HG03558 (cell line): ENCODE results near the gene GHDC.
"Not testable (repeated sequence)": the region's sequence is repeated elsewhere in the genome, so short reads cannot be mapped to it uniquely, and the experiment has no call there.

Source experiments
- ATAC-seq: cut with Tn5 transposase; IDR thresholded peaks from one replicate; pipeline ENCODE4 v1.9.1; 2021; ENCODE audit warnings: moderate number of reproducible peaks; ENCODE audit not compliant: unreplicated experiment; ENCODE audit errors: extremely low read depth

The GHDC gene, protein sequence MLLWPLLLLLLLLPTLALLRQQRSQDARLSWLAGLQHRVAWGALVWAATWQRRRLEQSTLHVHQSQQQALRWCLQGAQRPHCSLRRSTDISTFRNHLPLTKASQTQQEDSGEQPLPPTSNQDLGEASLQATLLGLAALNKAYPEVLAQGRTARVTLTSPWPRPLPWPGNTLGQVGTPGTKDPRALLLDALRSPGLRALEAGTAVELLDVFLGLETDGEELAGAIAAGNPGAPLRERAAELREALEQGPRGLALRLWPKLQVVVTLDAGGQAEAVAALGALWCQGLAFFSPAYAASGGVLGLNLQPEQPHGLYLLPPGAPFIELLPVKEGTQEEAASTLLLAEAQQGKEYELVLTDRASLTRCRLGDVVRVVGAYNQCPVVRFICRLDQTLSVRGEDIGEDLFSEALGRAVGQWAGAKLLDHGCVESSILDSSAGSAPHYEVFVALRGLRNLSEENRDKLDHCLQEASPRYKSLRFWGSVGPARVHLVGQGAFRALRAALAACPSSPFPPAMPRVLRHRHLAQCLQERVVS

DNA sequence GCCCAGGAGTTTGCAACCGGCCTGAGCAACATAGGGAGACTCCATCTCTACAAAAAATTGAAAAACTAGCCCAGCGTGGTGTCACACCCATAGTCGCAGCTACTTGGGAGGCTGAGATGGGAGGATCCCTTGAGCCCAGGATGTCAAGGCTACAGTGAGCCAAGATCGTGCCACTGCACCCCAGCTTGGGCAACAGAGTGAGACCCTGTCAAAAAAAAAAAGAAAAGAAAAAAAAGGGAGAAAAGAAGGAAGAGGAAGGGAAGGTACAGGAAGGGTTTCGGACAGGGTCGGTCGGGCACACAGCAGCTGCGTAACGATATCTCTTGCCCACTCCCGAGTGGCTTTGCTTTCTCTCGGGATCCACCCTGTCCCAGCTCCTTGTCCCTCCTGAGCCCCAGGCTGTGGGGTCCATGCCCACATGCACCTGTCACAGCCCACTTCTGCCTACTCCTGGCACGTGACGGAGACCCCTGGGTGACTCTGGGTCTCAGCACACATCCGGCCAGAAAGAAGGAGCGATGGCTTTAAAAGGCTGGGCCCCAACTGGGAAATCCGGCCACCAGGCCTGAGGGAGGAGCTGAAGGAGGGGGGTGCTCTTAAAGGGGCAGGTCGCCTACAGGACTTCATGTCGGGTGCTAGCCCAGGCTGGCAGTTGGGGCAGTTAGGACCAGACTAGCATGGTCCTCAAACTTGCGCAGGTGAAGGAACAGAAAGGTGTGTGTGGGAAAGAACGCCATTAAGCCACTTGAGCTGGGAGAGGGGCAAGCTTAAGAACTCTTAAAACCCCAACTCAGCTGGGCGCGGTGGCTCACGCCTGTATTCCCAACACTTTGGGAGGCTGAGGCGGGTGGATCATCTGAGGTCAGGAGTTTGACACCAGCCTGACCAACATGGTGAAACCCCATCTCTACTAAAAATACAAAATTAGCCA, at the start of gene GHDC:
Gene GHDC, minus strand, starts transcription at position 526 of the 931 bp plus-strand sequence. CDS start 913 bp downstream, outside the sequence.
- ATAC-seq, result peak; percentile 70

DNA sequence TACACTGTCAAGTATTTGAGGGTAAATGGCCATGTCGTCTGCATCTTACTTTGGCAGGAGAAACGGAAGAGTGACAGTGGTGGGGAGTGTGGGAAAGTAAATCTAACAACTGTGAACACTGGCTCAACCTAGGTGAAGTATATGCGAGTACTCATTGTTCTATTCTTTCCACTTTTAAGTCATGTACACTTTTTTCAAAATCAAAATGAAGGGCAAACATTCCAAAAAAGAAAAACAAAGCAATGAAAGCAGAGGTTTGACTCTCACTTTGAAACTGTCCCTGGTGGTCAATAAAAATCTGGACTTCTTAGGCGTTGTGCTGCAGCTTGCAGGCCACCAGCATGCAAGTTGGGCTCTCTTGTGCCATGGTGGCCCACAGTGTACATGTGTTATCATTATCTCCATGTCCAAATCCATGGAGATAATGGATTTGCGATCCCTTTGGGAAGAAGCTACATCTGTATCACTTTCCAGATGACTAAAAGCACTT, 49.2 kb upstream of the GHDC start:
- ATAC-seq, result no peak

DNA sequence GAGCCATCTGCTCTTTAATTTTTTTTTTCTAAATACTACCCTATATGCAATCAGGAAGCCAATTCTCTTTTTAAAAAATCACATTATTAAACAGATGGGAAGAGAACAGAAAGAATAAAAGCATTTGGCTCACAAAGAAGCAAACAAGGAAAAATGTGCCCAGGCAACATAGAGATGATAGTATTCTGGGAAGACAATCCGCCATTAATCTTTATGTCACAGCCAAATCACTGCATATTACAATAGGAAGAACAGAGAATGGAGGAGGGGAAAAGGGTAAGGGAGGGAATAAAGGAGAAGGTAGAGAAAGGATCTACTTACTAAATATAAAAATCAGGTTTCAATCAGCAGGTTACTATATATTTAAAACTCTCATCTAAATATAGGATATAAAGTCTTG, 47.6 kb upstream of the GHDC start:
- ATAC-seq, result no peak

DNA sequence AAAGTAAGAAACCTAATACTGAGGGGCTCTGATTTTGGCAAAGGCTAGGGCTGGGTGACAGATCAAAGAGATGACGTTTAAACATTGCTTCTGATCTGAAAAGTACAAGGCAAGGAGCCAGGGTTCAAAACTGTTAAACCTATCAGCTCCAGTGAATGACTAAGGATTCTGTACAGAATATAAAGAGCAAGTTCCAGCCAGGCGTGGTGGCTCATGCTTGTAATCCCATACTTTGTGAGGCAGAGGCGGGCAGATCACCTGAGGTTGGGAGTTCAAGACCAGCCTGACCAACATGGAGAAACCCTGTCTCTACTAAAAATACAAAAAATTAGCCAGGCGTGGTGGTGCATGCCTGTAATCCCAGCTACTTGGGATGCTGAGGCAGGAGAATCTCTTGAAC, 46.6 kb upstream of the GHDC start:
- ATAC-seq, result not testable (repeated sequence)

DNA sequence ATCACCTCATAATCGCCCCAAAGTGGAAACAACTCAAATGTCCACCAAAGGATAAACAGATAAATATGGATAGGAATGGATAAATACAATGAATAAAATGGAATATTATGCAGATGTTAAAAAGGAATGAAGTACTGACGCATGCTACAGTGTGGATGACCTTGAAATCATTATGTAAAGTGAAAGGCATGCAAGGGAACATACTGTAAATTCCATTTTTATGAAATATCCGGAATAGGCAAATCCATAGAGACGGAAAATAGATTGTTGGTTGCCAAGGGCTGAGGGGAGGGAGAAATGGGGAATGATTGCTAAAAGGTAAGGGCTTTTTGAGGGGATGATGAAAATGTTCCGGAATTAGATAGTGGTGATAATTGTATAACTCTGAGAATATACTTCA, 45.9 kb upstream of the GHDC start:
- no peak for ATAC-seq

DNA sequence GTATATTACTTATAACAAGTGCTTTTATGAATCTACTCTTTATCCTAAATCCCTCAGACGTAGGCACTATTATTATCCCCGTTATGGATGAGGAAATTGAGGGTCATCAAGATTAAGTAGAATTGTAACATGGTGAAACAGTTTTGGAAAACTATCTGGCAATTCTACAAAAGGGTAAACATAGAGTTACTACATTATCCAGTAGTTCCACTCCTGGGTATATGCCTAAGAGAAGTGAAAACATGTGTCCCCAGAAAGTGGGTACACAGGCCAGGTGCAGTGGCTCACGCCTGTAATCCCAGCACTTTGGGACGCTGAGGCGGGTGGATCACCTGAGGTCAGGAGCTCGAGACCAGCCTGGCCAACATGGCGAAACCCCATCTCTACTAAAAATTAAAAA, 45.3 kb upstream of the GHDC start:
- ATAC-seq, result not testable (repeated sequence)

DNA sequence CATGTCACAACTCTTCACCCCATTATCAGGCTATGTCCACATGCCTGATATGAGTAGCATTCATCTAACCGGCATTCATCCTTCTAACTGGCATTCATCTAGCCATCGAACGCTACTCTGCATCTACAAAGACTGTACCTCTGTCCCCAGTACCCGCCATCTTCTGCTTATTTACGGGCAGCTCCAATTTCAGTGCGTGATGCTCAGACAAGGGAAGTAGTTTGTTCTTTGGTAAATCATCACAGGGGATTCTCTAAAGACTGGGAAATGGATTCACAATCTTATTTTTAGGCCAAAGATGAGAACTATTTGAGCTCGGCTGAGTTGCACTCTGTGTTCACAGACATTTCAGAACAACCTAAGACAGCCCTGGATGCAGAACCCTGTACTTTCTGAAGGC, 42.5 kb upstream of the GHDC start:
- ATAC-seq, result no peak

DNA sequence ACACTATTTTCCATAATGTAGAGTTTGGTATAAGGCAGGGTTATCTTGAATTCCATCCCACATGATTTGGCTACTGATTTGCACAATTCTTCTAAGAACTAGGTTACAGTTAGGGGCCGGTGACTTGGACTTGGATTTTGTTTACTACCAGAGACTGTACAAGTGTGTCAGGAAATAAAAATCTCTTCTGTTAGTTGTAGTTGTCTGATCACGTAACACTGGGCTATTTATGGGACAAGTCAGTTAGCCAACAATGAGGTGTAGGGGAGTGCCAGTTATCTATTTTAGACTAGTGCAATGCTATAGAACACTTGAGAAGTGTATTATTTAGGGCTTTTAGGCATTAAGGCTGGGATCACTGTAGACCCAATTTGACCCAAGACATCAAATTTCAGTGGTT, 39.7 kb upstream of the GHDC start:
- no peak for ATAC-seq

DNA sequence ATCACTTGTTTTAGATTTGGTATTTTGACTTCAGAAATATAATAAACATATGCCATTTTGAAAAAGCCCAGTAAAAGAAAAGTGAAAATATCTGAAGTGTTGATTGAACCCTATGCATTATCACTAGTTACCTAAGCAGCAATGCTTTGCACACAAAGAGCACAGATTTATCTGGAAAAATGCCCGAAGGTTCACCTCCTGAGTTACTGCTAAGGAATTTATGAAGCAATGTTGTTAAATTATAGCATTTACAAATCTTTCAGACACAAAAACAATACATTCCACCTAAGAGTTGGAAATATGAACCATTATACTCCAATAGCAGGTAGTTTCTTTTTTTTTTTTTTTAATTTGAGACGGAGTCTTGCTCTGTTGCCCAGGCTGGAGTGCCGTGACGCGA, 38.9 kb upstream of the GHDC start:
- no peak for ATAC-seq

DNA sequence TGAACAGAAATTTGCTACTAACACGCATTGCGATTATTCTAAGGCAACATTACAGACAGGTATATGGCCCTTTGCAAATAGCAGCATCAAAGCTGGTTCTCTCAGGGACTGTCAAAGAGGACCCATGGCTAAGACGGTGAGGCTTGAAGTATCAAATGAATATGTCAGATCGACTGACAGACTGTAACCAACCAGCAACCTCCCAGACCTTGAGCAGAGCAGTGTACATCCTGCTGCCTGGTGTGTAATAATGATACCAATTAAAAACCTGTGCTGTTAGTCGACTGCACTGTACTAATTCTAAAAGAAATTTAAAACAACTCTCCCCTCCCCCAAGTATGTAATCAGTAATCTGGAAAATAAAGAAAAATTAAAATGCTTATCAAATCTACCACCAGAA, 35.9 kb upstream of the GHDC start:
- no peak for ATAC-seq

DNA sequence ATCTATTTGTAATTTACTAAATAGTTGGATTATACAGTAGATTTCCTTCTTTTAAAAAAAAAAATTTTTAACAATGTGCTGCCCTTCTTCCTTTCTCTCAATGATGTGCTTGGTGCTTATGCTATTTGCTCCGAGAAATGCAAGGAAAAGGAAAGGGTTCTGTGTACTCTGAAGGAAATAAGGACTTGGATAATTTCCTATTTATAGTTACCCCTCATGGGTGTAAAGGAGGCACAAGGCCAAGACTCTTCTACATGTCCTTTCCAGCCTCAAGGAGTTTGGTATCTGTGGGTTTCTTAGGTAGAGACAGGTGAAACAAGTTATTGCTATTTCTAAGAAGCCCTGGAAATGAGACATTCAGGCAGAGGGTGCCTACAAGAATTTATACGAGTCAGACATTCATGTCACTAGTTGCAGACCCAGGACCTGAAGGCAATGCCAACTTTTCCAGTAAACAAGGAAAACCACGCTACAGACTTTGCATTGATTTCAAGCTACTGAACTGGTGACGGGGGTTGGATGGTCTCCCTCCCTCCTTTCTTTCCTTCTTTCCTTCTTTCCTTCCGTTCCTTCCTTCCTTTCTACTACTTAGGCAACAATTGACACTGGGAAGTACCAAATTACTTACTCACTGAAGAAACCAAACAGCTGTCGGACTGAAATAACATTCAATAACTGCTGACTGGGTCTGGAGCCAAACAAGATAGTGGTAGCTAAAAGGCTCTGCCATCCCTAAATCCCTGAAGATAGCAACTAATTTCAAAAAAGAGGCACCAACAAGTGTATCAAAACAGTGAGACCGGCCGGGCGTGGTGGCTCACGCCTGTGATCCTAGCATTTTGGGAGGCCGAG, 33.8 kb upstream of the GHDC start:
- no peak for ATAC-seq

DNA sequence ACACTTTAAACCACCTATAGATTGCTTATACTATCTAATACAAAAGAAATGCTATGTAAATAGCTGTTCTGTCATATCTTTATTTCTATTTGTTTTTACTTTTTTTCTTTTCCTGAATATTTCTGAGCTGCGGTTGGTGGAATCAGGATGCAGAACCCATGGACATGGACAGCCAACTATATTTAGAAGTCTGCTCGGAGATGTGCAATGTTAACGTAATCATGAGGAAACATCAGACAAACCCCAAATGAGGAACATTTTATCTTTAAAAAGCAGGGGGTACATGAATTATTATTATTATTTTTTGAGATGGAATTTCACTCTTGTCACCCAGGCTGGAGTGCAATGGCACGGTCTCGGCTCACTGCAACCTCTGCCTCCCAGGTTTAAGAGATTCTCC, 31.4 kb upstream of the GHDC start:
- no peak for ATAC-seq

DNA sequence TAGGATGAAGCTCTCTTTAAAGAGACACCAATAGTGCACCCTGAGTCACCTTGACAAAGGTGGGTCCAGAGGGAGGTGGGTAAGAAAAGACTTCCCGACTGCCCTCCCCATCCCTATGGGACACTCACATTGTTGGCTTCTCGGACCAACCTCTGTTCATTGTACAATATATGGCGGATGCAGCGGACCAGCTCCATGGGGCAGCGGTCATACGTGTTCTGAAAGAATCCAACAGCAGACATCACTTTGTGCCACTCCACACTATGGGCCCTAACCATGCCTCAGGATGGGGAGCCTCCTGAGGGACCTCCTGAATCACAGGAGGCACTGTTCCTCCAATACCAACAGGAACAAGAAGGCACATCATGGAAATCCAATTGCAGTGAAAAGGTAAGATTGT, 30.4 kb upstream of the GHDC start:
- ATAC-seq, result no peak

DNA sequence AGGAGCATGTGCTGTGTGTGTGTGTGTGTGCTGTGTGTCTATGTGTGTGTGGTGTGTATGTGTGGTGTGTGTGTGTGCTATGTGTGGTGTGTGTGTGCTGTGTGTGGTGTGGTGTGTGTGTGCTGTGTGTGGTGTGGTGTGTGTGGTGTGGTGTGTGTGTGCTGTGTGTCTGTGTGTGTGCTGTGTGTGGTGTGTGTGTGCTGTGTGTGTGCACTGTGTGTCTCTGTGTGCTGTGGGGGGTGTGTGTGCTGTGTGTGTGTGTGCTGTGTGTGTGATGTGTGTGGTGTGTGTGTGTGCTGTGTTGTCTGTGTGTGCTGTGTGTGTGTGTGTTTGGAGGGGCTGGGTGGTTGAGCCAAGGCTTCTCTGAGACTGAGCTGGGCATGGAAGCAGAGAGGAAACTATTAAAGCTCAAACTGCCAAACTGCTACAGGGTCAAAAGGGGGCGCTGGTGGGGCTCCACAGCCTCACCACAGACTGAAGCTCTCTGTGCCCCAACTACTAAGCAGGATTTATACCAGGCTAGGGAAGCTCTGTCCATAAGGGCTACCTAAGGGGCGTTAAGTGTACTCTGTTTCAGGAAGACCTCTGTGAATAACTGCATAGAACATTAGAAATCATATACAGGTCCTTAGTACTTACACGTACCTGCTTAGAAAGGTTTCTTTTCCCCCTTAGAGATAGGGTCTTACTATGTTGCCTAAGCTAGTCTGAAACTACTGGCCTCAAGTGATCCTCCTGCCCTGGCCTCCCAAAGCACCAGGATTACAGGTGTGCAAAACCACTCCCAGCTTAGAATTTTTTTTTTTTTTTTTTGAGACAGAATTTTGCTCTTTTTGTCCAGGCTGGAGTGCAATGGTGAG, 27.8 kb upstream of the GHDC start:
- ATAC-seq, result no peak

DNA sequence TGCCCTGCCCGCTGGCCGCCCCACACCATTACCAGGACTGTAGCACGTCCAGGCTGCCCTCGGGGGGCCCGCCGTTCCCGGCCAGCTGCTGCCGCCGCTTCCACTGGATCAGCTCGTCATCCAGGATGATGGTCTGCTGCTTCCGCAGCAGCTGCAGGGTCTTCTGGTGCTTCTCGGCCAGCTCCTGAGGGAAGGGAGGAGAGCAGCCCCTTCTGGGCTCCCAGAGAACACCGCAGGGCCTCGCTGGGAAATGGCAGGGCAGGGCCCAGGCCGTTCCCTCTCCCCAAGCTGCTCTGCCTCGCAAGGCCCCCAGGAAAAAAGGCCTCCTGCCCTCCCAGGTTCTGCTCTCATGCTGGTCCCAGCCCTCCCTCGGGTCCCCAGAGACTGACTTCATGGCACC, 25.0 kb upstream of the GHDC start:
- not testable (repeated sequence) for ATAC-seq

DNA sequence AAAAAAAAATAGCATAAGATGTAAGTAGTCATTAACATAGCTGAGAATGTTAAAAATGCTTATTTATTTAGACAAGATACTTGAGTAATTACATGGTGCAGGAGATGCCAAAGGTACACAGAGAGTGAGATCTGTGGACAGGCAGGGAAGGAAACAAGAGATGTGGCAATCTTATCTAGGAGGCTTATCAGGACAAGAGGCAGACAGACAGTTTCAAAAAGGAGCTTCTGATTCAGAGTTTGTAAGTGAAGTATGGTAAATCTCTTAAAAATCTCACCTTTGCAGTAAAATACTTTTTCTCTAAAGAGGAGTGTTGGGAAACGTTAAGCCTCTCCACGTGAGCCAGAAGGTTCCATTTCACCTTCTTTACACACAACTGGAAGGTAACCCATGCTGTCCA, 19.9 kb upstream of the GHDC start:
- no peak for ATAC-seq

DNA sequence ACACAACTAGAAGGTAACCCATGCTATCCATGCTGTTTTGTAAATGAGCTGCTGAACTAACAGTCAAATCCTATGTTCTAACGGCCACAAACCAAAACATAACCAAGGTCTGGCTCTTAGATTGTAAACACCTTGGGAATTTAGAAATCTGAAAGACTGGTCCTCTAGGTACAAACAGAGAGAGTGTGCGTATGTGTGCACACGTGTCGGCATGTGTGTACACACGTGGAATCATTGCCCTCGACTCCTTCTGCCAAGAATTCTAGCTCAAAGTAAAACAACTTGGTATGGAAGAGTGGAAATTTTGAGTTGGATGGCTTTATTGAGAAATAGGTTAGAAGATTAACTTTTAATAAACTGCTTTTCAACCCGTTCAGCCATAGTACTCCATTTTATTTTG, 18.1 kb upstream of the GHDC start:
- no peak for ATAC-seq

DNA sequence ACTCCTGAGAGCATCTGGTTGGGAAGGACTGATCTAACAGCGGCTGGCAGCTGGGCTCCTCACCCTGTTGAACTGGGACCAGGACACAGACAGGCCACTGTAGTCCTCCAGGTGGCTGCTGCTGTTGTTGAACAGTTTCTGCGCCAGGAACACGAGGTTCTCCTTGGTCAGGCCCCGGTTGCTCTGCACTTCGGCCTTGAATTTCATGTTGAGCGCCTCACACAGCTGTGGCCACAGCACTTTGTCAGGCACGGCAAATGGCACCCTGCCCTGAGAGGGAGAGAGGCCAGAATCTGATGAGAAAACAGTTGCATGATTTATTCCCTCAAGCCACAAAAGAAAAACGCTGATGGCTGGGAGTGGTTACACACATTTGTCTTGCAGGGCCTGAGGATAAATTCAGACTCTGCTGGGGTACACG, 17.6 kb upstream of the GHDC start:
- ATAC-seq, result not testable (repeated sequence)

DNA sequence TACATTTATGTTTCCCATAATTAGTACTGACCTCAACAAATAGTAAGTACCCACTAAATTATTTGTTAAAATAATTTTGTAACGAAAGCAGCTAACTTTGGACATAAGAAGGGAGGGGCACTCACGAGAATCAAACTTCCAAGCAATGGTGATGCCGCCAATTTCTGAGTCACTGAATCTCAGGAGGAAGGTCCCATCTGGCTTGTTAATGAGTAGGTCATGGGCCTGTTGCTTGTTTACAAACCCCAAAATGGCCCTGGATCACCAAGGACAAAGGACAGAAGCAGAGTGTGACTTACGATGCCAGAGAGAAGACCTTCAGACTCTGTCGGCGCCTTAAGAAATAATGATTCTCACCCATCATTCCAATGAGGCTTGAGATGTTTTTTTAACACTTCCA, 15.8 kb upstream of the GHDC start:
- ATAC-seq, result no peak
